NCI-H2196 (cell line): ENCODE data around the gene ZFX.

Experiments used
- DNase-seq: peaks from one replicate; lab custom pipeline; 2025; ENCODE audit not compliant: unreplicated experiment; lab: John Stamatoyannopoulos, UW

The ZFX gene

DNA sequence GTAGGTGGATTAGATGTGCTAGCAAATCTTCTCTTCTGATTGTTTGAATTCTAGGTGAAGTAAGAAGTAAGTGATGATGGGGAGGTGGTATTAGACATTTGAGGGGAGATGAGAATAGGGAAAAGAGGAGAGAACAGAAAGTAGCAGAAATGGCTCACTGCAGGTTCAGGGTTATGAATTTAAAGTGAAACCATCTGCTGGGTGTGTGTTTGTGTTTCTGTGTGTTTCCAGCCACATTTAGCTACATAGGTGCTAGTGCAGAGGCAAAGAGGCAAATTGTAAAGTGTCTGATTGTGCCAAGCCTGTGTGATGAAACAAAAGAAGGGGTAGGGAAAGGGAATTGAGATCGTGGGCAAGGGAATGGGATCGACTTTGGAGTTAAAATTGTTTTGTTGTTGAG lies 50.6 kb downstream of the ZFX start:
- DNase-seq: no peak

DNA sequence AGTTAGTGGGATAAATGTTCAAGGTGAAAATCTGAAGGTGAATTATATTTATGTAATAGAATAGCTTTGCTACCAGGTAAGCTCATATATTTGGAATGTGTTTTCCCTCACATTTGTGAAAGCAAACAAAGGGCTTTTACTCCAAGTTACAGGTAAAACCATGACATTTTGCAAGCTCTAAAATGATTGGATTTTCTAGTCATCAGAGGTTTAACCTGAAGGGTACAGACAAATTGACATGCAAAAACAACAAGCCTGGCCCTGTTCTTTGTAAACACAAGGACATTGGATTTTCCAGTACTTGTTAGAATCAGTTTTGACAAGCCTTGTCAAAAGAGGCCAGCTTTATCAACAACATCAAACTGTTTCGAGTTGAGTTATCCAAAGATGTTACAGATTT lies 51.7 kb downstream of the ZFX start:
- no peak for DNase-seq

DNA sequence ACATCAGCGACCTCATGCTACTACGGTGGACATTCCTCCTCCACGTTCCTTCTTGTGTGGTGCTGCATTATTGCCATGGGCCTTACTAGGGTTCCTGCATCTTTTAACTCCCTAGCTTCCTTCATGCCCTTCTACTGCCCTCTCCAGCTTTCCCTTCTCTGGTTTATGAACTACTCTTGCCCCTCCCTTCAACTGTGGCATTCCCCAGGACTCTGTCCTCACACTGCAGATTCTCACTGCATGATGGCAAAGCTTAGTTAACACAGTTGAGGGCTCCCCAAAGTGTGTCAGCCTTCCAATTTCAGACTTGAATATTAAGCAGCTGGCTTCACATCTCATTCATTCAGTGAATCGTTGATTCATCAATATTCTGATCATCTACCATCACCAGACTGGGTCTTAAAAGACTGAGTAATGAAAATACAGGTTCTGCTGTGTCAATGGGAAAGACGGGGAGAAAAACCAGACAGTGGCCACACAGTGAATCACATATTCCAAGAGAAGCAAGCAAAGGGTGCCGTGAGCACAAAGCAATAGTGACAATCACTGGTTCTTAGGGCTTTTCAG lies 53.0 kb downstream of the ZFX start:
- no peak for DNase-seq

DNA sequence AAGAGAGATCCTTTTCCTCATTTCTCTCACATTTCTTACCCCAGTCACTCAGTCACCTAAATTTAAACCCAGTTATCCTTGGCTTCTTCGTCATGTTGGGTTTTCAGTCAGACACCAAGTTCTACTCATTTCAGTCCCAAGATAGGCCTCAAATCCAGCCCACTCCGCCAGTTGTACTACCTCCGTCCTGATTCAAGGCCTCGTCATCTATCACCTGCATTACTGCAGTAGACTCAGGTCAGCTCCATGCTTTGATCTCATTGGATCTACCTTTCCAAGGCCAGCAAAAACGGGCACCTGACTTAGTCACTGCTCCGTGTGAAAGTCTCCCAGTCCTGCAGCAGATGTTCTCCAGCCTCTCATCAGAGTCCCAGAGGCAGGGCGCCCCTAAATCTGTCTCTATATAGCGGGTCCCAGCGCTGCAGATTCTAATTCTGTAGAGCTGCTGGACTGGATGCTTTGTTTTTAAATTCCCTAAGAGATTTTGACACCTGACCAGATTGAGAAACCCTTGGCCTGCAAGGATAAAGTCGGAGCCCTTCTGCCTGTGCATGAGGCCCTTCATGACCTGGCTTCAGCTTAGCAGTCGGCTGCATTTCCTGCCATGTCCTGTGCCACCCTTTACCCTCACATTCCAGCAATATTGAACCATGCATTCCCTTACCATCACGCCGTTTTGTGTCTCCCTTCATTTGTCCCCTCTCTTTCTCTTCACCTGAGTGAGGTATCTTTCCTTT lies 53.7 kb downstream of the ZFX start:
- DNase-seq: no peak

DNA sequence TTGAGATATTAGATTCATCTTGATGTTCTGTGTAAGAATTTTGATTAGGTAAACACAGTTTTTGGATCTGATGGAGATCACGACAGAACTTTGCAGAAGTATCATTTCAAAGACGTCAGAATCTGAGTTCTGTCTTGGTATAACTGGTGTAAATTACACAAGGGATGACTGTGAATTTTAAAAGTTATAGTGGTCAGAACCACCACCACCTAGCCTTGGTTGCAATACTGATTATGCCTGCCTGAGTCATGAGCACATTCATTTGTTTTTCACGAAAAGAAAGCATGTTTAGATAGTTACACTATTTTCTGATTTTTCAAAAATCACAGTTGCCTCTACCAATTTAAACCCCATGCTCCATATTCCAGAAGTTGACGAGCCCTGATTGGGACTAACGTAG lies 54.8 kb downstream of the ZFX start:
- no peak for DNase-seq

DNA sequence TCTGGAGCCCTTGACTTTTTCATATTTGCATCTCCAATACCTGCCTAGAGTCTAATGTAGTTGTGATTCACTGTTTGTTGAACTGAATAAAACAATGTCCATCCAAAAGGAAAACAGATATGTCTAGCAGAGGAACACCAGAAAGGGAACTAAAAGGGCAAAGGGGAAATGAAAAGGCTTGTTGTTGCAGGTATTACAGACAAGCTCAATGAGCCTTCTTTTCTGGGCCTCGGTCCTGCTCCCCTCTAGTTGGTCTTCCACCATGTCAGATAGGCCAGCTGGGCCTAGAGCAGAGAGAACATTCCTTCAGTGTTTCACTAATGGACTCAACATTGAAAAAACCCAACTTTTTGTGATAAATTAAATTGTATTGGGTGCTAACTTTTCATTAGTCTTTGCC lies 55.4 kb downstream of the ZFX start:
- no peak for DNase-seq

DNA sequence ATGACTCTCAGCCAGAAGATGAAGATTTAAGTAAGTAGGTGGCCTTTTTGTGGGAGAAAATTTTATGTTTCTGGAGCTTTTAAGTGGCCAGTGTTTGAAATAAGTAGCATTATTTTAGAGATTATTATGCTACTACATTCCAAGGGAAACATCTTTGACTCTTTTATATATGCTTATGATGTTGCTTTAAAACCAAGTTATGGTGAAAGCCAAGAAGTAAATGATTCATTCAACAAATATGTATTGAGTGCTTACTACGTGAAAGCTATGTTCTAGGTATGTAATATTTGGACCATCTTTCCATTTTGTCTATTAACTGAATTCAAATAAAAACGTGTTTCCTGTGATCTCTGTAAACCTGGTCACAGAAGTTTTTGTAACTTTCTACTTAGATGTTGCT lies 58.3 kb downstream of the ZFX start:
- DNase-seq: no peak

DNA sequence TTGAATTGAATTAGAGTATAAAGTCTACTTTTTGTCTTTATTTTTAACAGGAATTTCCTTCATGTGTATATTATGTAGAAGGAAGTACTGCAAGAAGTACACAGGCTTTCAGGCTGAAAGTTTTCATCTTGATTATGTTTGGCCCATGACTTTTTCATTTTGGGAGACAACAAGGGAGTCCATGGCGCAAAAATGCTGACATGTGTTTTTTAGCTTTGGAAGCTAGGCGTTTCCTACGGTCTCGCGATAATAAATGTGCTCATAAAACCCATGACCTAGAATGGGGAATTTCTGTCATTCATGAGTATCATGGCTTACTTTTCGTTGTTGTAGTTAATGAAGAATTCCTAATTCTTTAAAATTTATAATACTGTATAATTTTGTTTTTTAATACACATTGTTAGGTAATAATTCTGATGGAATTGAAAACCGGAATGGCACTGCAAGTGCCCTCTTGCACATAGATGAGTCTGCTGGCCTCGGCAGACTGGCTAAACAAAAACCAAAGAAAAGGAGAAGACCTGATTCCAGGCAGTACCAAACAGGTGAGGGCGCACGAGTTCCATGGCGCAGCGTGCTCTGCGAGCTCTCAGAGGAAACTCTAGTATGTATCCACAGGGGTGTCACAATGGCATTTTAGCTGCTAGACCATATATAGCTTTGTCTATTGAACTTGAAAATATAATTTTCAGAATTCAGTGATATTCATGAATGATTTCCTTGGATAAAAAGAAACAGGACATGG lies 59.1 kb downstream of the ZFX start:
- no peak for DNase-seq

DNA sequence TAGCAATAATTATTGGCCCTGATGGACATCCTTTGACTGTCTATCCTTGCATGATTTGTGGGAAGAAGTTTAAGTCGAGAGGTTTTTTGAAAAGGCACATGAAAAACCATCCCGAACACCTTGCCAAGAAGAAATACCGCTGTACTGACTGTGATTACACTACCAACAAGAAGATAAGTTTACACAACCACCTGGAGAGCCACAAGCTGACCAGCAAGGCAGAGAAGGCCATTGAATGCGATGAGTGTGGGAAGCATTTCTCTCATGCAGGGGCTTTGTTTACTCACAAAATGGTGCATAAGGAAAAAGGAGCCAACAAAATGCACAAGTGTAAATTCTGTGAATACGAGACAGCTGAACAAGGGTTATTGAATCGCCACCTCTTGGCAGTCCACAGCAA lies 60.7 kb downstream of the ZFX start:
- no peak for DNase-seq

DNA sequence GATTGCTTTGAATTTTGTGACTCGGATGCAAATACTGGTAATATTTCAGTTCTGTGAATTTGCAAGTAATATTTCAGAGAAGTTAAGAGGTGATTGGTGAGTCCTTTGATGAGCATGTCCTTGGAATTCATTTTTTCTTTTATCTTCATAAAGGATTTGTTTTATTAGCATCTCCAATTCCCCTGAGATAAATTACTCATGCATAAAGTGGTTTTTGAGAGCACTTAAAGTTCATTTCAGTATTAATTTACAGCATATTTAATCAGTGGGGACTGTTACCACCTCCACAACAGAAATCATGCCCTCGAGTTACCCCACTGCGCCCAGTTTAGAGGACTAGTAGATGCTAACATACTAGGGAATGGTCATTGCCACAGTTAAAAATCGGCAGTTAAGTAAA lies 65.0 kb downstream of the ZFX start:
- DNase-seq: no peak

DNA sequence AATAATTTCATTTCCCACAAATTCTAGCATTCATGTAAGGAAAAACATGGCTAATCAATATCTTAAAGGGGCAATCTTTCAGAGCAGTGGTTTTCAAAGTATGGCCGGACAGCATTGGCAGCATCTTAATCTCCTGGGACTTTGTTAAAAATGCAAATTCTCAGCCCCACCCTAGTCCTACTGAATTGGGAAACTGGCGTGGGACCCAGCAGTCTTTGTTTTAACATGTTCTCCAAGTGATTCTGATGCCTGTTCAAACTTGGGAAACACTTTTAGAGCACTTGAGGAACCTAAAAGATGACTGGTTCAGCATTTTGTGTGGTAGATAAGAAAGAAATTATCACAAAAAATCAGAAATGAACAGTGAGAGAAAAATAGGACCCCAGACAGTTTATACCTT lies 65.7 kb downstream of the ZFX start:
- DNase-seq: no peak

DNA sequence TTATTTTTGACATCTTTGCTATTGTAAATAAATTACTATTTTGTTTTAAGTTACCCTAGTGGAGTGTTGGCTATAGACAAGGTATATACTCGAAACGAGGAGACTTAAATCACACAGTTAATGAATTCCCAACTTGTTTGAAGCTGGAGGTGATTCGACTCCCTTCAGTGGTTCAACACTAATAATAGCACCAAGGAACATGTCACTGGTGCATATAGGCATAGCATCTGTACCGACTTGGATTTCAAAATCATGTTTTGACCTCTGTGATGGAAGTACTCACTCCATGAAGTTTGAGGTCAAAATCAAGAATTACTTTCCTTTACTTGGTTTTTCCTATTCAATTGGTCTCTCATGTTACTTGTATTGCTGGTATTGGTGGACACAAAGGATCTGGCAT lies 66.5 kb downstream of the ZFX start:
- no peak for DNase-seq

DNA sequence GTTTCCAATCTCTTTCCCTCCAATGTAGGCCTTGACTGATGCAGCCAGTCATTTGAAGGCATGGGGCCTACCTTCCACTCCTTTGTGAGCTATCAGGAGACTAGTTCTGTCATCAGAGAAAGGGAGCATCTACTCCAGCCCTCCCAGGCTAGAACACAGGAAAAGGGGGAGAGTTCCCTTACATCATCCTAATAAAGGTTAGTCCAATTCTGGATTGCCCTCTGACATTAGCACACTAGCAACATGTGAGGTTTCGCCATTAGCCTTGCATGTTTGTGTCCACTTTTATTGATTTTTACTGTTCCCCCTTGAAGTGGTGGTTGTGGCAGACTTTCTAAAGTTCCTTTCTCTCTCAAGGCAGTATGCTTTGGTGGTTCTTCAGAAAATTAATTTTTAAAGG lies 67.3 kb downstream of the ZFX start:
- no peak for DNase-seq

DNA sequence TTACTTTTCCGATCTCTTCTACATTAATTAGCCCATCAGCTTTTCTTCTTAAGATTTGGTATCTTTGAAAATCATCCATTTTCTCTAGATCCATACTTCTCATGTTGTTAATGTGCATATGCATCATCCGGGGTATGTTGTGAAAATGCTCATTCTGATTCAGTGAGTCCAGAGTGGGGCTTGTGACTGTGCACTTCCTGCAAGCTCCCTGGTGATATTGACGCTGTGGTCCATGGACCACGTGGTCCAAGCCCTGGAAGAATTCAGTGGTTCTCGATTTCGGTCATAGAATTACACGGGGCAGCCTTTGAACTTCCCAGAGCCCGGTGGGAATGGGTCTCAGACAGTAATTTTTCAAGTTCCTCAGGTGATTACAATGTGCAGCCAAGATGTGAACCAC lies 69.8 kb downstream of the ZFX start:
- DNase-seq: no peak

DNA sequence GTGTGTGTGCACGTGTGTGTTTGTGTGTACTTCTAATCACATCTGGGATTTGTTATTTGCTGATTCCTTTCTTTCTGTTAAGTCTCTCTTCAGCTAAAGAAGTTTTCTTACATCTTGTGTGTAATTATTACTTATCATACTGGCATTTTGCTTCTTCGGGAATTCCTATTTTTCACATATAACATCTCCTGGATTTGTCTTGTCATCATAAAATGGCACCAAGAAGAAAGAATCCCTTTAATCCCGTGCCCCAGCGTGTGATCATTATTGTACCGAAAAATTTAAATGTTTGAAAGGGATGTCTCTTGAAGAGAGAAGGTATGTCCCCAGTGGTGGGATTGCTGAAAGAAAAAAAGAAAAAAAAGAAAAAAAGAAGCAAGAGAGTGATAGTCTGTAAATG lies 72.3 kb downstream of the ZFX start:
- DNase-seq: no peak

DNA sequence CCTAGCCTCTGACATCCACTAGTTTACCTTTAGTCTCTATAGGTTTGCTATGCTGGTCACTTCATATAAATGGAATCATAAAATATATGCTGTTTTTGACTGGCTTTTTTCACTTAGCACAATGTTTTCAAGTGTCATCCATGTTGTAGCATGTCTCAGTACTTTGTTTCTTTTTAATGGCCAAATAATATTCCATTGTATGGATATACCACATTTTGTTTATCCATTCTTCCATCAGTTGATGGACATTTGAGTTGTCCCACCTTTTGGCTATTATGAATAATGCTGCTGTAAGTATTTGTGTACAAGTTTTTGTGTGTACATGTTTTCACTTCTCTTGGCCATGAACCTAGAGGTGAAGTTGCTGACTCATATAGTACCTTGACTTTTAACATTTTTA lies 75.7 kb downstream of the ZFX start:
- no peak for DNase-seq

DNA sequence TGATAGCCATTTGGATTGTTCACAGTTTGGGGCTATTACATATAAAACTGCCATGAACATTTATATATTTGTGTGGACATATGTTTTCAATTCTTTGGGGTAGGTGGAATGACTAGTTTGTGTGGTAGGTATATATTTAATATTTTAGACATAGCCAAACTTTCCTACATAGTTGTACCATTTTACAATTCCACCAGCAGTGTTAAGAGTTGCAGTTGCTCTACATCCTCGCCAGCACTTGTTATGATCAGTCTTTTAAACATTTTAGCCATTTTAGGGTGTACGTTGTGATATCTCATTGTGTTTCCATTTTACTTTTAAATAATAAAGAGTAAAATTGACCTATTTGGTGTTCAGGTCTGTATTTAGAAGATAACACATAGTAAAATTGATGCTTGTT lies 76.6 kb downstream of the ZFX start:
- DNase-seq: no peak

DNA sequence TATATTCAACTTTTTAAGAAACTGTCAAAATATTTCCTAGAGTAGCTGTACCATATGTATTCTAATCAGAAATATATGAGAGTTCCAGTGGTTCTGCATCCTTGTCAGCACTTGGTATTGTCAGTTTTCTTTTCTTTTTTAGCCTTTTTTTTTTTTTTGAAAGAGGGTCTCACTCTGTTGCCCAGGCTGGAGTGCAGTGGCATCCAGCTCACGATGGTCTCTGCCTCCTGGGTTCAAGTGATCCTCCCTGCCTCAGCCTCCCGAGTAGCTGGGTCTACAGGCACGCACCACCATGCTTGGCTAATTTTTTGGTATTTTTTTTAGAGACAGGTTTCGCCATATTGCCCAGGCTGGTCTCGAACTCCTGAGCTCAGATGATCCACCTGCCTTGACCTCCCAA lies 79.1 kb downstream of the ZFX start:
- DNase-seq: no peak

DNA sequence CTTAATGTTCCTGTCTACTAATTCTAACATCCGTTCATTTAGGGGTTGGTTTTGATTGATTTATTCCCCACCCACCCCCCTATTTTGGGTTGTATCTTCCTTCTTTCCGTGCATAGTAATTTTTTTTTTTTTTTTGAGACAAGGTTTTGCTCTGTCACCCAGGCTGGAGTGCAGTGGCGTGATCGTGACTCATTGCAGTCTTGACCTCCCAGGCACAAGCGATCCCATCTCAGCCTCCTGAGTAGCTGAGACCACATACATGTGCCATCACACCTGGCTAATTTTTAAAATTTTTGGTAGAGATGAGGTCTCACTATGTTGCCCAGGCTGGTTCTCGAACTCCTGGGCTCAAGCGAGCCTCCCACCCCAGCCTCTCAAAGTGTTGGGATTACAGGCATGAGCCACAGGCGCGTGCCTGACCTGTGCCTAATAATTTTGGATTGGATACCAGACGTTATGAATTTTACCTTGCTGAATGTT lies 79.9 kb downstream of the ZFX start:
- no peak for DNase-seq

DNA sequence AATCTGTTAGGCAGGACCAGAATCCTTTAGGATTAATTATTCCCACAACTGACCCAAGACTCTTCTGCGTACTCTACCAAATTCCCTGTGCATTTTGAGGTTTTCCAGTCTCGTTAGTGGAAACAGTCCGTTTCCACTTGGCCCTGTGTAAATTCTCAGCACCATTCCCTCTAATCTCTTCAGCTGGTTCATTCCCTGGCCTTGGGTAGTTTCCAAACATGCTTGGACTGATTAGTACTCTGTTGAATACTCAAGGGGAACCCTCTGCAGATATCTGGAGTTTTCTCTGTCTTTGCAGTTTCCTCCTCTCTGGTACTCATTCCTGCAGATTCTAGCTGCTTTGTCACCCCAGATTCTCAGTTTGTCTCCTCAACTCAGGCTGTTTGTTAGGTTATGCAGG lies 80.4 kb downstream of the ZFX start:
- no peak for DNase-seq

DNA sequence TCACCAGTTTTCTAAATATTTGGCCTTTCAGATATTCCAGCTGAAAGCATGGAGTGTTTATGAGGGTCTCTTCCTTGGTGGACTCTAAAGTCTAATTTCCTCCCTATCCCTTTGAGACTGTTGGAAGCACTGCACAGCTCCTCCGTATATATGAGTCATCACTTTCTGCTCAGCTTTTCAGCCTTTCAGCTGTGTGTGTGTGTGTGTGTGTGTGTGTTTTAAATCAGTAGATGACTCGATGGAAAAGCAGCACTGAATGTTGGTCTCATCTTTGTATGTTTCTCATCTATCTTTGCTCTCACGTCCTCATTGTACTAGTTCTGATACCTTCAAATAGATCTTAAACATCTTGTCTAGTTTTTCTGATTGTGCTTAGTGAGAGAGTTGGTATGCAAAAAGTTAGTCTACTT lies 81.6 kb downstream of the ZFX start:
- DNase-seq: no peak

DNA sequence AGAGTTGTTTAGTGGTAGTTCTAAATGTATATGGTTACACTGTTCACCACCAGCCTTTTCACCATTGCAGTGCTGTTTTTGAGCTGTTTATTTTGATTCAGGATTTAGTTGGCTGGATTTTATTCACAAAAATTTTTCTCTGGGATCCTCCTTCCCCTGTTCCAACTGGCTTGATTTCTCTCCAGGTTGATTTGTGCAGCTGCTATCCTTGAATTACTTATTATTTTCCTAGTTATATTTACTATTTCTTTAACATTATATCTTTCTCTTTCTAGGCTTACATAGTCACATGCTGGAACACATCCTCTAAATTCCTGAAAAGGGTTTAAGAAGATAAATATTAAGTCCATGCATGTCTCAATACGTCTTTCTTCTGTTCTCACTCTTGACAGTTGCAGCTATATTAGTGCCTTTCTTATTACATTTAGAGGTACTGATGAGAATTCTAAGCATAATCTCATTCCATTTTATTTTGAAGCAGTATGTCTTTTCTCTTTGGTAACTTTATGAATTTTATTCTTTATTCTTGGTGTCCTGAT lies 82.2 kb downstream of the ZFX start:
- DNase-seq: no peak
